GM18858 (cell line): Measurements from ENCODE around the gene CNTN5.
"Not testable (repeated sequence)": the region's sequence is repeated elsewhere in the genome, so short reads cannot be mapped to it uniquely, and the experiment has no call there.

ENCODE experiments used
- ATAC-seq: cut with Tn5 transposase; IDR thresholded peaks from one replicate; pipeline ENCODE4 v1.9.1; 2021; ENCODE audit not compliant: unreplicated experiment

CNTN5 gene

DNA sequence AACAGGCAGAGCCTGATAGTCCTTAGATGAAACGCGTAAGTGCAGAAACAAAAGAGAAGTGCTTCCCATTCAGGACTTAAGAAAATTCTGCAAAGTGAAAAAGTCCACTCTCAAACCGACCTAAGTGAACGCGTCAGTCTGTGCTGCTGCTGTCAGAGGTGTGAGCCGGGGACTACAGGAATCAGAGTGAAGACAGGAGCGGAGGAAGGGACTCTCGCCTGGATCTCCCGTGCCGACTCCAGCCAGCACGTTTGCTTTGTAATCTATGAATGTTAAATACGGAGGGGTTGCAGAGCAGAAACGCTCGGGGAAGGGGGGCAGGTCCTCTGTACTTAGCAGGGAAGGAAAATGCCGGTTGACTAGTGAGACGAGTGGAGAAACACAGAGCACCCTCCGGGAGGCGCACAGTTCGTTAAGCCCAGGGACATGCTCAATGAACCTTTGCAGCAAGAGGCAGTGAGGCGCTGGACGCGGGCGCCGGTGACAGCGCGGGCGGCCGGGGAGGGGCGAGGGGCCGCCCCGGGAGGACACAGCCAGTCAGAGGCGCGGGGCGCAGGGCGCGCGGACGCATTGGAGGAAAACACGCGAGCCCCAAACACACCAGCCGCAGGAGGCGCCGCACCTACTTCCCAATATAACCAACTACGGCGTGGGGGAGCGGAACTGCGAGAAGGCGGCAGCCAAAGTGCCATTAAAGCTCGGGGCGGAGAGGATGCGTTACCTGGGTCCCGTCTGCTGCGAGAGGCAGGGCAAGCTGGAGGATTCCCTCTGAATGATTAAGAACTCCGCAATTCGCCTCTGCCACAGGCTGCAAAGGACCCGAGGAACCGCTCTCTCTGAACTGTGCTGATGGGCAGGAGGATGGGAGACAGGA, at the start of gene CNTN5:
Gene CNTN5 (plus strand): TSS at position 598 of the 874 bp plus-strand sequence.
- no peak for ATAC-seq

DNA sequence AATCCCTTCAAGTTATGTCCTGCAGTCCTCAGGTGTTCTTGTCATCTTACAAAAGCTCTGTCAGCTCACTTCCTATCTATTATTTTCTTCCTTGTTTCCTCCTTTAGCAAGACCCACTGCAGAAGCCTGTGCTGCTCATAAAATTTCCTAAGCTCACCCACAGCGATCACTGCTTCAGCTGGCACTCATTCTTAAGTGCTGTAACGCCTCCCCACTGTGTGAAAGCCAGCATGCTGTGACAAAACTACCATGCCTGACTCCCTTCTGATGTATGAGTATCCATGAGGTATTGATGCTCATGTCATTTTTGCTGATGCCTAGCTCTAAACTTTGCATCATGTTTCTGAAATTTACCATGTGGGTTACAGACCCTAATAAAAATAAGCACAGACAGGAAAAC, 41.5 kb upstream of the CNTN5 start:
- no peak for ATAC-seq

DNA sequence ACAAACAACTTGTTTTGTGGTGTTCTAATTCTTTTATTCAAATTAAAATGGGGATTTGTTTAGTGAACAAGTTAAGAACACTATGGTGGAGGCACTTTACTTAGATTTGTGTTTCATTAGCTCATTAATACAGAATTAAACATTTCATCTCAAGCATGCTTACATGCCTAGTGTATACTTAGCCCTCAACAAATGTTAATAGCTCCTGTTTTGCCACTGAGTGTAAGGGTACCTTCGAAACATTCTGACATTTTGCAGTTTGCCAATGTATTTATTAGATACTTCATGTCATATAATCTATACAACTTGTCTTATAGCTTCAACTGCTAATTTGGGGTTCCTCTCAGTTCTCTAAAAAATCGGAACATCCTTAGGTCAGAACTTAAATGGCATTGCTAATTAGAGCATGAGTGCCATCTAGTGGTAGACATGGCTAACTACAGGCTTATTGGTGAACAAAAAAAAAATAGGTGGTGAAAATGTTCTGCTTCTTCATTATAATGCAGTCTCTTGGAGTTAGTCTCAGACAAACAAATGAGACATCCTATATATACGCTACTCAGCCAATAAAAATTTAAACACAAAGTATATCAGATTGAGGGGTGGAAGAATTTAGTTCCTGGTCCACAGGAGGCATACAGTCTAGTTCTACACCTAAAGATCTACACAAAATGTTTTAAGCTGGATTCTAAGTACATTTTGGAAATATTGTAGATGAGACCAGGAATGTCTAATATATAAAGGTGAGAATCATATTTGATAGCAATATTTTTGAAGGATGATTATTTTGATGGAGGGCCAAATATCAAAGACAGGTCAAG, 4.9 kb upstream of the CNTN5 start:
- peak; percentile 63 for ATAC-seq

DNA sequence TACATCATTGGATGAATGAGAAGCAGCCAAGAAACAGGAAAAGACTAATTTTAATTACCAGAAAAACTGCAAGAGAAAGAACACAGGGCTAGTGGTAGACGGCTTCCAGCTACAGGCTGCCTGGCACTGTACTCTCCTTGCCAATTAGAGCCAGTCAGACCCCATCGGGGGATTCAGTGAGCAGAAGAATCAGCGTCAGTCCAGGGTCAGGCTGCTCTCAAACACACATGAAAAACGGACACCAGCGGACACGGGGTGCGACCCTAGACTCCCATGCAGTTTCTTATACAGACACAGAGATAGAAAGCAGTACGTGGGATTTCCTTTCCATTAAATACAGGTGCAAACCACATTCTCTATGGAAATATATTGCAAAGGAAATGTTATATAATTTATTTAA, 1.1 kb upstream of the CNTN5 start:
- no peak for ATAC-seq

DNA sequence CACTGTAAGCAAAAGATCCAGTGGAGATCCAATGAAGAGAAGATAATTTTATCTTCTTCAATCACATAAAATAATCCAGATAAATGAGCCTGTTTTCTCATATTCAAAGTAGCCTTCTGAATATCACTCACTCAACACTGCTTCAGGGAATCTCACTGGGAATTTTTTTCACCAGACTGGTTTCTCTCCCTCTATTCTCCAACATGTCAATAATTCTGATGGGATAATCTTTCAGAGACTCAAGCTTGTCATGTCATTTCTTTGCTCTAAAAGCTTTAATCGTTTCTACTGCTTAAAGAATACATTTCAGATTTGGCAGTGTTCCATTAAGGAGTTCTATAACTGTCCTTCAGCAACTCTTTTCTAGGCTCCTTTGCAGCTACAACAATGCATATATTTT, 16.3 kb downstream of the CNTN5 start:
- no peak for ATAC-seq

DNA sequence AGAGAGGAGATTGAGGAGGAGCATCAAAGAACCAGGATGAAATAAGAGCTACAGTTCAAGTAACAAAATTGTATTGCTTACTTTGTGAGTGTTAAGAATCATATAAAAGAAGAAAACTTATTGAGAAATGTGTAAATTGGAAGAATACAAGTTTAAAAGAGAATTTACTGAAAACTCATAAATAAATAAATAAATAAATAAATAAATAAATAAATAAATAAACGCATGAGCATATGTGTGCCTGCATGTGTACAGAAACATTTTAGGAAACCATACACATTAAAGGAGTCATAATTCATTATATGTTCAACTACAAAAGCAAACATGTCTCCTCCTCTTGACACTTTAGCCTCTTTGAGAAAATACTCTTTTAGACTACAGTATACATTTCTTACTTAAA, 42.6 kb downstream of the CNTN5 start:
- no peak for ATAC-seq

DNA sequence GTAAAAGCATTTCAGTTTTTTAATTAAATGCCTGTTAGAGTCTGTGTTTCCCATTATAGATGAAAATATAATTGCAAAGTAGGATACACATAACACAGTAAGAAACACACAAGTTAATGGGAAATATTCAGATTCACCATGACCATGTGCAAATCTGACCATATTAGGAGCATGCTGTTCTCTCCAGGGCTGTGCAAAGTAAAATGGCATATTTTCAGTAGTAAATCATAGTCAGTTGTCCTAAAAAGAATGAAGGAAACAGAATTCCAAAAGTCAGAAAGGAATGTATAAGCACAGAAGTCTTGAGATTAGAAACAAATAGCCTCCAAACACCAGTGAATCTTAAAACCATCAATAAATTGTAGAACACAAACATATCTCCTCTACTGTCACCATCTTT, 44.4 kb downstream of the CNTN5 start:
- no peak for ATAC-seq

DNA sequence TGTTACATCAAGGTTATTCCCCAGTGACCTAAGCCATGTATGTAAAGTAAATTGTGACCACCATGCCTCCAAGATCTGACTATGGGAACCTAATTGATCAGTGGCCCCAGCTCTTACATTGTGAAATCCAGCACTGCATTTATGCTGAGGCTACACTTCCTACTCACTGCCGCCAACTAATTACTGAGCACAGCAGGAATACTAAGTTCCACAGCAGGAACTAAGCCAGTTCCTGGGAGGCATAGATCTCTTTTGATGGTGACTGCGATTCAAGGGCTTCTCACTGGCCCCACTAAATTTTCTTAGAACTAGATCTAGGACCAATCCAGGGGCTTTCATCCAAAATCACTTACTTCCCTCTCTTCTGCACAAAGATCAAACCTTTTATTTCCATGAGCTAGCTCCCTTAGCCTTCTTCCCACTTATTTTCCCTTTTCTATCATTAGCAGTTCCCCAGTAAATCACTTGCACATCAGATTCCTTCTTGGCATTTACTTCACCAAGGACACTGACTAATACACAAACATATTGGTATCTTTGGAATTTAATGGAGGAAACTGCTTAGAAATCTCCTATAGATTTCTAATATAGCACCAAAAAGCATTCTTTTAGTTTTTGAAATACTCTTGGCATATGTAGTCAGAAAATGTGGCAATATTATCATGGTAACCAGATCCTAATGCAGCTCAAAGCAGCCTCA, 46.0 kb downstream of the CNTN5 start:
- no peak for ATAC-seq

DNA sequence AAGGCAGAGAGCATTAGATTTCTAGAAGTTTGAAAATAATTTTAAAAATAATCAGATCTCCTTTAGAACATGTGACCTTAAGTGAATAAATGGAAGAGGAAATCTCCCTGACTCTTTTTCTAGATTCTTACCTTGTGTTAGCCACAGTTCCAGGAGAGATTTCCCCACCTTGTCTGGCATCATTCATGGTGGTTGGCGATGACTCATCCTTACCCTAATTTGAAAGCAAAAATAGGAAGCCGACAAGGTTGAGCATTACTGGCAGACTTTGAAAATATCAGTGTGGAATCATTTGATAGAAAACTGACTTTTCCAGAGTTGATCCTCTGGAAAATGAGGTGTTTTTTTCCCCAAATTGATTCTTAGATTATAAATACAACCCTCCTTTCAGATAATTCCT, 48.1 kb downstream of the CNTN5 start:
- ATAC-seq: peak; percentile 42

DNA sequence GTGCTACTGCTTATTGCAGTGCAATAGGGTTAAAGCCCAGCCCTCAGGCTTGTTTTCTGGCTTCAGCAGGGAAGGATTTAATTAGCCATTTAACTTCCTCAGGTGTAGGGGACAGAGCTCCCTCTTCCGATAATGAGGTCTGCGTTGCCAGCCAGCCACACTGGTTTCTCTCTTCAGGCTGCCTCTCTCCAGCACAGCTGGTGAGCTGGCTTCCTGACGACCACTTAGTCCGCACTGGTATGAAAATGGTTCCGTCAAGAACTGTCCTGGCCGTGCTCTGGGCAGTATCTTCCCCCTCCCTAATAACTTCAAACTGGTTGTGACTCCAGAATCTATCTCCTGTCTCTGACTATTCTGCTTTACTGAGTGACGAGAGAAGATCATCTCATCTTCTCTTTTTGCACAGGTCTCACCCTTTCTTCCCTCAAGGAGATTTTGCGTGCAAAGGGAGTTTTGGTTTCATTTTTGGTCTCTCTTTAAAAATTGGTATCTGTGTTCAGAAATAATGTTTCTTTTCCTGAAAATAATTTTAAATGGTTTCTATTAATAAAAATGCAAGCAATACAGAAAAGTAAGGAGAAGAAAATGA, 49.2 kb downstream of the CNTN5 start:
- peak; percentile 74 for ATAC-seq

DNA sequence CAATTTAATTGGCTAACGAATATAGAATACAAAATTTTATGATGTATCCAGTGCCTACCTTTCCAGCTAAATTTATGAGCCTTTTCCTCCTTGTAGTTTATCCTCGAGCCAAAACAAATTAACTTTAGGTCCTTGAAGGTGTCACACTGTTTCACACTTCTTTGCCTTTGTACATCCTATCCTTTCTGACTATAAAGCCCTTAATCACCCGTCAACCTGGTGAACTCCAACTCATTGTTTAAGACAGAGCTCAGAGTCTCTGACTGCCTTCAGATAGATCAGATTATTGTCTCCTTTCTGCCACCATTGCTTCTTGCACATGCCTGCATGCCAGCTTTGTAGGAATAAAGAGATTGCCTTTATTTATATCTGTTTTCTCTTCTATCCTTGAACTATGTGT, 58.8 kb downstream of the CNTN5 start:
- no peak for ATAC-seq

DNA sequence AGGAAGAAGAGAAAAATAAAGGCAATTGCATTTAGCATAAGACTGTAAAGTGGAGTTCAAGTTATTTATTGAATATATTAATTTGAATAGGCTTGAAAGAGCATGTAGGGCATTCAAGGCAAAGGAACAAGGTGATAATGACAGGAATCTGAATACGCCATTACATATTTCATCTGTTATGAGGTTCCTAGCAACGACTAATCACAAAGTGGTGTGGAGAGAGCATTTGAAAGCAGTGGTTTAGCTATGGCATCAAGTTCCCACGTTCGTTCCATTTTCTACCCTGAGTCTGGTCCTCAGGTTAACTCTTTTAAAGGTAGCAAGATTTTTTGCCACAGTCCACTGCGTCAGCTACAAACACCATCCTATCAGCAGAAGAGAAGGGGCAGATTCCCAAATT, 59.4 kb downstream of the CNTN5 start:
- no peak for ATAC-seq

DNA sequence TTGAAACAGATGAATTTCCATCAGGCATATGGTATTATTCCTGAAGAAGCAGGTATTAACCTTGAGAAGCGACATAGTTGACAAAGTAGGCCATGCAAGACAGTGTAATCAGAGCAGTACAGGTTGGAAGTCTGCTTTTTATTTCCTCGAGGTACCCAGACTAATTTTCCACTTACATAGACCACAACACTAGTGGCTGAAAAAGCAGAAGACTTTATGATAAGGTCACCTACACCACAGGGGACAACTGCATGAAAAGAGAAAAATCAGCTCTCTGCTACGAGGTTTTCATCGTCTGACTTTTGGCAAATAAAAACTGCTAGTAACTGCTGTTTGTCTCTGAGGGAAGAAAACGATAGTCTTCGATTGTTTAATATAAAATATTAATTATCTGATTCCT, 77.5 kb downstream of the CNTN5 start:
- peak; percentile 14 for ATAC-seq

DNA sequence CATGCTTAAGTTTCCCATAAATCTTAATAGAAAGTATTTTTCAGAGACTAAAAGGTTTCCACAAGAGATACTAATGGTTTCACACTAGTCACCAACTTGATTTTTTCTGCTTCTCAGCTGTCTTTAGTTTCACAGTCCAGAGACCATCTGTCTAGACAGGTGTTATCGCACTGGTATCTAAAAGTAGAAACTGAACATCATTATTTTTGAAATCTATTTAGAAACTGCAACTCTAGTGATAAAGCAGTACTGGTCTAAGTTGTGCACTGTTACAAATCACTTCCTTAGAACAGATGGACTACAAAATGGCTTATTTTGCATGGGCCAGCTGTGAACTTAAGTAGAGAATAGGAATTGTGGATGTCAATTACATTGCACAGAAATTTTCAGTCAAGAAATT, 78.0 kb downstream of the CNTN5 start:
- peak; percentile 99 for ATAC-seq

DNA sequence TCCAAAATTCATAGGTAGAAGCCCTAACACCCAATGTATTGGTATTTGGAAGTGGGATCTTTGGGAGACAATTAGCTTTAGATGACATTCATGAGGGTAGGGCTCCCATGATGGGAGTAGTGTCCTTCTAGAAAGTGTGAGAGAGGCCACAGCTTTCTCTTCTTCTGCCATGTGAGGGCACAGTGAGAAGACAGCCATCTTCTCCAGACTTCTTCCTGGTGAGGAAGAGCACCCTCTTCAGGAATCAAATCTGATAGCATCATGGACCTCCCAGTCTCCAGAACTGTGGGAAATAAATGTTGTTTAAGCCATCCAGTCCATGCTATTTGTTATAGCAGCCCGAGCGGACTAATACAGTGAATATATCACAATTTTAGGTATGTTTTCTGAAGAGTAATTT, 96.9 kb downstream of the CNTN5 start:
- ATAC-seq: no peak

DNA sequence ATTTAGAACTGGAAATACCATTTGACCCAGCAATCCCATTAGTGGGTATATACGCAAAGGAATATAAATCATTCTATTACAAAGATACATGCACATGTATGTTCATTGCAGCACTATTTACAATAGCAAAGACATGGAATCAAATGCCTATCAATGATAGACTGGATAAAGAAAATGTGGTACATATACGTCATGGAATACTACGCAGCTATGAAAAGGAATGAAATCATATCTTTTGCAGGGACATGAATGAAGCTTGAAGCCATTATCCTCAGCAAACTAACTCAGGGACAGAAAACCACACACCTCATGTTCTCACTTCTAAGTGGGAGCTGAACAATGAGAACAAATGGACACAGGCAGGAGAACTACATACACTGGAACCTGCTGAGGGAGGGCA, 113.1 kb downstream of the CNTN5 start:
- ATAC-seq: not testable (repeated sequence)

DNA sequence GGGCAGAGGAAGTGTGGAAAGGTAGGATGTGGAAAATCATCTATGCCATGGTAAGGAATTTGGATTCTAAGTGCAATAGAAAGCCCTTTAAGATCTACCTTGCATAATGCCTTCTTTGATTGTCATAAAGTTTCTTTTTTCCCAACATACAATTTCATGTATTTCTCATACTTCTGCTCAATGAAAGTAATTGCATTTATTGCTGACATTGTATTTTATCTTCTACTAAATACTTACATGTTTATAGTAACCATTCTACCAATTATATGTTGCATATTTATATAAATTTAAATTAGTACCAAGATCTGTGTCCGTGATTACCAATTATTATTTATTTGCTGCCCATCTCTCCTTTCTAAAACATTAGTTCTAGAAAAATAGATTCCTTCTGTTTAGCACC, 114.8 kb downstream of the CNTN5 start:
- ATAC-seq: no peak

DNA sequence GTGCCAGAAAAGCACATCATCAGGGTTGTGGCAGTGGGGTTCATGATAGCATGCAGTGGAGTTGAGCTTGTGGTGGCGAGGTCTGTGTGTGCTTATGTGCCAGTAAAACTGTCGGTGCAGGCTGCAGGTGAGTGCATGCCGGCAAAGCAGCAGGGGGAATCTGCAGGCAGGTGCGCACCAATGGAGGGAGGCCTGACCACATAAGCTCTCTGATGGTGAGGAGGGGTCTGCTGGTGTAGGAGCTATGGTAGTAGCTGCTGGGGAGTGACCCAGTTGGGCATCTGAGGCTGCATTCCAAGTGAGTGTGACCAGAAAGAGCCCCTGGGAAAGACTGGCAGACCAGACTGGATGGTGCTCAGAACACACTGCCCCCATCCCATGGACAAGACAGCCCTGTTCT, 121.5 kb downstream of the CNTN5 start:
- ATAC-seq: no peak

DNA sequence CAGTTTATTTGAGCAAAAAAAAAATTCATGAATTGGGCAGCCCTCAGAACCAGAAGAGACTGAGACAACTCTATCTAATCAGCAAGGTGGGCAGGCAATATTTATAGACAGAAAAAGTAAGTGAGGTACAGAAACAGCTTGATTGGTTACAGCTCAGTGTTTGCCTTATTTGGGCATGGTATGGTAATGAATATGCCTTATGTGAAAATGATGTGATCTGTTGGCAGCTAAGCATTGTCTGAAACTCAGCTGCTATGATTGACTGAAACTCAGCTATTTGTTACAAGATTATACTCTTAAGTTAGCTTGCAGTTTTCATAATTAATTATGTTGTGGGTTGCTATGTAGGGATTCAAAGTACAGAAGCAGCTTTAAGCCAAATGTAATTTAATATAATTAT, 127.6 kb downstream of the CNTN5 start:
- peak; percentile 66 for ATAC-seq

DNA sequence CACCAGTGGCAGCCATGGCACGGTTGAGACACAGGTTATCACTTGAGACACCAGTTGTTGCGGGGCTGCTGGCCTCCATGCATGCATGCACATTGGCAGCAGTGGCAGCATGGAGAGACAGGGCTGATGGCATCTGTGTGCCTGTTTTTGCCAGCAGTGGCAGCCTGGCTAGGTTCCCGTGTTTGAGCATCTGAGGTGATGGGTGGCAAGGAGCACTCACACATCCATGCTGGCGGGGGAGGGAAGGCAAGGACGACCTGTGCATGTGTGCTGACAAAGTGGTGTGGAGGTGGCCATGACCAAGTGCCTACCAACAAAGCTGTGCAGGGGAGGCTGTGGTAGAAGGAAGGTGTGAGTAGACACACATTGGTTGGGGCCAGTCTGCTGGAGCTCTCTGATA, 133.5 kb downstream of the CNTN5 start:
- no peak for ATAC-seq

DNA sequence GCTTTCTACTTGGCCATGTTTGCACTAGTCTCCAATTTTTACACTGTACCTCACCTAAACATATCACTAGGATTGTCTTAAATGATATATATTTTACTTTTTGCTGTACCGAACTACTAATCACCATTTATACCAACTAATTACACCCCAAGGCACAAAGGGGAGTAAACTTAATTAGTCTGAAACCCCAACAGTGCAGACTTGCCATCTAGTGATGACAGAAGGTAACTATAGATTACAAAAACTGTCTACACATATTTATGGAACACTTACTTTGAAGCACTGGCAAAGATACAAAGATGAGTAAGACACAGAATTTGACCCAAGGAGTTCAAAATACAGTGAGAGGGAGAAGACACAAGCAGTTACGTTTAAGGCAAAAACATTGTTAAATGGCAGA, 139.7 kb downstream of the CNTN5 start:
- ATAC-seq: no peak
